ENCODE data around the gene SOCS7.

Gene SOCS7

DNA sequence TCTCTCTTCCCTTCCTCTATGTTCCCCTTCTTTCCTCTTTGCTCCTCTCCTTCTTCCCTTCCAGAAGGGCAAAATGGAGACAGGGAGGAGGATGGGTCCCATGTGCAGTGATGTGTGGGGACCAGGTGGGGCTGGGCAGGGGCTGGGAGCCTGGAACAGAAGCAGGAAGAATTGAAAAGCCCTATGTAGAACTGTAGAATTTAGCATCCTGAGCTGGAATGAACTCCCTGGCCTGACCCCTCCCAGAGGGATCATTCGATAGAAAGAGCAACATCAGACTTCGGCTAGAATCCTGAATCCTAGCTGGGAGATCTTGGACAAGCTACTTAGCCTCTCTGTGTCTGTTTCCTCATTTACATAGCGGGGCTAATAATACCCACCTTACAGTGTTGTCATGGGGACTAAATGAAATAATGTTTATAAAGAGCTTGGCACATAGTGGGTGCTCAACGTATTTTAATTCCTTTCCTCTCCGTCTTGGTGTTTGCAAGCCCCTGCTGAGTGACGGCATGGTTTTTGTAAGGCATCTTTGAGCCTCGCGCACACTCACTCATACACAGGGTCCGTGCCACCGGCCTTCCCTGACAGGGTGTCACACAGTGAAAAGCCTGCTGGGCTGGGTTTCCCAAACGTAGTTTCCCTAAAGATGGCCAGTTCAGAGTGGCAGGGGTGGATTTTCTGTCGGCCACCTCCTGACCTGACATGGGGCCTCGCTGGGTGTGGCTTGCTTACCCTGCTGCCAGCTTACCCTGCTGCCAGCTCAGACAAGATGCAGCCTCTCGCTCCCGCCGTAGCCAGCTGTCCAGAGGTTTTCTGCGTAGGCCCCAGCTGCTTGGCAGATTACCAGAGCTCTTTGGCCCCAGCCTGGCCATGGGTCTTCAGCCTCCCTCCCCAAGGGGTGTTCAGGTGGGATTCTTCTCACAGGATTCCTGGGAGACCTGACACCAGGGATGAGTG is 70.5 kb downstream of the SOCS7 start:
- TF ChIP-seq, protein P1, sequence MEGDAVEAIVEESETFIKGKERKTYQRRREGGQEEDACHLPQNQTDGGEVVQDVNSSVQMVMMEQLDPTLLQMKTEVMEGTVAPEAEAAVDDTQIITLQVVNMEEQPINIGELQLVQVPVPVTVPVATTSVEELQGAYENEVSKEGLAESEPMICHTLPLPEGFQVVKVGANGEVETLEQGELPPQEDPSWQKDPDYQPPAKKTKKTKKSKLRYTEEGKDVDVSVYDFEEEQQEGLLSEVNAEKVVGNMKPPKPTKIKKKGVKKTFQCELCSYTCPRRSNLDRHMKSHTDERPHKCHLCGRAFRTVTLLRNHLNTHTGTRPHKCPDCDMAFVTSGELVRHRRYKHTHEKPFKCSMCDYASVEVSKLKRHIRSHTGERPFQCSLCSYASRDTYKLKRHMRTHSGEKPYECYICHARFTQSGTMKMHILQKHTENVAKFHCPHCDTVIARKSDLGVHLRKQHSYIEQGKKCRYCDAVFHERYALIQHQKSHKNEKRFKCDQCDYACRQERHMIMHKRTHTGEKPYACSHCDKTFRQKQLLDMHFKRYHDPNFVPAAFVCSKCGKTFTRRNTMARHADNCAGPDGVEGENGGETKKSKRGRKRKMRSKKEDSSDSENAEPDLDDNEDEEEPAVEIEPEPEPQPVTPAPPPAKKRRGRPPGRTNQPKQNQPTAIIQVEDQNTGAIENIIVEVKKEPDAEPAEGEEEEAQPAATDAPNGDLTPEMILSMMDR (IDR thresholded peaks at IDR 0.05; ENCODE audit: low read depth, low read length, poor library complexity, severe bottlenecking), result no peak
- no peak for TF ChIP-seq EZH2phosphoT487 (IDR thresholded peaks at IDR 0.05; ENCODE audit: borderline replicate concordance, low read length)
- Histone ChIP-seq H3K4me2 (ENCODE audit: low read length) (peak overlapping the region; percentile 73), H4K20me1 (ENCODE audit: control insufficient read depth, insufficient read depth, low read depth, low read length) (no peaks in the 10 kb centered on the region), H3K4me1 (ENCODE audit: control insufficient read depth, low read length) (peaks cover 25% of the 10 kb centered on the region), H3K9me3 (ENCODE audit: control insufficient read depth, insufficient read depth, low read length) (no peaks in the 10 kb centered on the region), H3K27me3 (ENCODE audit: control insufficient read depth, low read length) (peaks cover 21% of the 10 kb centered on the region), H3K4me3 (ENCODE audit: low read length) (peak overlapping the region; percentile 50), H3K27ac (ENCODE audit: low read depth, low read length) (no peak overlapping the region), H3K79me2 (ENCODE audit: control insufficient read depth, low read length) (no peaks in the 10 kb centered on the region), H3K9me2 (replicated peaks; ENCODE audit: control insufficient read depth, low read length) (no peaks in the 10 kb centered on the region), H3F3A (ENCODE audit: control insufficient read depth, insufficient read depth) (no peaks in the 10 kb centered on the region), H3K36me3 (ENCODE audit: control insufficient read depth, low read length) (no peaks in the 10 kb centered on the region)

DNA sequence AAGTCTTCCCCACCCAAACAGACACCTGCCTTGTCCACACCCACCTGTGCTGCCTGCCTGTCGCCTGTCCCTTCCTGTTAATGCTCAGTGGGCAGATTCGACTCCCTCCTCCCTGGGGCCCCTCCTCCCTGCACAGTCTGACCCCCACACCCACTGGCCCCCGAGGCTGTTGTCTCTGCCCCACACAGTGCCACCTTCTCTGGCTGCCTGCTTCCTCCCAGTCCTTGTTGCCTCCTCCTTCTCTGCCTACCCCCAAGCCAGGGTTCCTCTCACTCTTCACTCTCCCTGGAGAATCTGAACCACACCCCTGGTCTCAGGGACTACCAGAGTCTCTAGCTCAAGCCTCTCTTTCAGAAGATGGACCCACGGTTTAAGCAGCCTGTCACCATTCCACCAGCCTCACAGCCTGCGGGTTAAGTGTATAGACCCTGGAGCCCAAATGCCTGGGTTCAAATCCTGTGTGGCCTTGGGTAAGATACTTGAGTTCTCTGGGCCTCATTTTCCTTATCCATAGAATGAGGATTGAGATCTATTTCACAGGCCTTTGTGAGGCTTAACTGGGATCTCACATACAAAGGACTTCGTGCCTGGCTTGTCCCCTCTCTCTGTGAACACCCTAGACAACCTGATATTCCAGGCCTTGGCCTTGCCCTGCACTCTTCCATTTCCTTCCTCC is 72.8 kb downstream of the SOCS7 start:
- Histone ChIP-seq H3K4me1 (ENCODE audit: control insufficient read depth, low read length) (peaks cover 36% of the 10 kb centered on the region), H3K9me2 (replicated peaks; ENCODE audit: control insufficient read depth, low read length) (no peaks in the 10 kb centered on the region), H3K27me3 (ENCODE audit: control insufficient read depth, low read length) (peaks cover 32% of the 10 kb centered on the region), H3K4me2 (ENCODE audit: low read length) (no peak overlapping the region), H3K36me3 (ENCODE audit: control insufficient read depth, low read length) (no peaks in the 10 kb centered on the region), H3F3A (ENCODE audit: control insufficient read depth, insufficient read depth) (no peaks in the 10 kb centered on the region), H3K79me2 (ENCODE audit: control insufficient read depth, low read length) (no peaks in the 10 kb centered on the region), H3K27ac (ENCODE audit: low read depth, low read length) (no peak overlapping the region), H3K9me3 (ENCODE audit: control insufficient read depth, insufficient read depth, low read length) (no peaks in the 10 kb centered on the region), H3K4me3 (ENCODE audit: low read length) (no peak overlapping the region), H4K20me1 (ENCODE audit: control insufficient read depth, insufficient read depth, low read depth, low read length) (no peaks in the 10 kb centered on the region)
- TF ChIP-seq, protein P1 (IDR thresholded peaks at IDR 0.05; ENCODE audit: low read depth, low read length, poor library complexity, severe bottlenecking), result no peak
- TF ChIP-seq EZH2phosphoT487 (IDR thresholded peaks at IDR 0.05; ENCODE audit: borderline replicate concordance, low read length), result no peak

DNA sequence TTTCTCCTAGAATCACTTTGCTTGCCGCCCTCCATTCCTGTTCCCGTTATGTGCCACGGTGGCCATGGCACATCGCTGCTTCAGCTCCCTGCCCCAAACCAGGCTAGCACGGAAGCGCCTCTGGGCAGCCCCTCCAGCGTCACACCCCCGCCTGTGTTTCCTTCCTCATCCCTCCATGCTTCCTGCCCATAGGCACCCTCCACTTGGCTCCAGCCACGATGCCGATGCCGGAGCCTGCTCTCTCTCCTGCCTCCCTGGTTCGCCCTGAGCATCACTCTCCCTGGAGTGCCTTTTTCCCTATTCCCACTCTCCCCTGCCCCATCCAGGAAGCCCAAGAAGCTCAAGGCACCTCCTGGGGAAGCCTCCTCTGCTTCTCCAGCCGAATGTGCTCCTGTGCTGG is 73.4 kb downstream of the SOCS7 start:
- Histone ChIP-seq H3K27ac (ENCODE audit: low read depth, low read length) (no peak overlapping the region), H3K4me2 (ENCODE audit: low read length) (no peak overlapping the region), H3K4me3 (ENCODE audit: low read length) (no peak overlapping the region), H3K79me2 (ENCODE audit: control insufficient read depth, low read length) (no peaks in the 10 kb centered on the region), H3K4me1 (ENCODE audit: control insufficient read depth, low read length) (peaks cover 36% of the 10 kb centered on the region), H3K27me3 (ENCODE audit: control insufficient read depth, low read length) (peaks cover 34% of the 10 kb centered on the region), H4K20me1 (ENCODE audit: control insufficient read depth, insufficient read depth, low read depth, low read length) (no peaks in the 10 kb centered on the region), H3K36me3 (ENCODE audit: control insufficient read depth, low read length) (no peaks in the 10 kb centered on the region), H3K9me3 (ENCODE audit: control insufficient read depth, insufficient read depth, low read length) (no peaks in the 10 kb centered on the region), H3F3A (ENCODE audit: control insufficient read depth, insufficient read depth) (no peaks in the 10 kb centered on the region), H3K9me2 (replicated peaks; ENCODE audit: control insufficient read depth, low read length) (no peaks in the 10 kb centered on the region)
- no peak for TF ChIP-seq EZH2phosphoT487 (IDR thresholded peaks at IDR 0.05; ENCODE audit: borderline replicate concordance, low read length)
- TF ChIP-seq, protein P1 (IDR thresholded peaks at IDR 0.05; ENCODE audit: low read depth, low read length, poor library complexity, severe bottlenecking), result no peak
